CD4-positive, alpha-beta T cell treated with Interleukin-4 for 1 hour (primary cell): ENCODE measurements around the gene GARNL3.

ENCODE experiments used
- DNase-seq, 2 donors: peaks; one replicate each; pipeline ENCODE4 v3.0.0-alpha.2; 2020 to 2022

The GARNL3 gene

DNA sequence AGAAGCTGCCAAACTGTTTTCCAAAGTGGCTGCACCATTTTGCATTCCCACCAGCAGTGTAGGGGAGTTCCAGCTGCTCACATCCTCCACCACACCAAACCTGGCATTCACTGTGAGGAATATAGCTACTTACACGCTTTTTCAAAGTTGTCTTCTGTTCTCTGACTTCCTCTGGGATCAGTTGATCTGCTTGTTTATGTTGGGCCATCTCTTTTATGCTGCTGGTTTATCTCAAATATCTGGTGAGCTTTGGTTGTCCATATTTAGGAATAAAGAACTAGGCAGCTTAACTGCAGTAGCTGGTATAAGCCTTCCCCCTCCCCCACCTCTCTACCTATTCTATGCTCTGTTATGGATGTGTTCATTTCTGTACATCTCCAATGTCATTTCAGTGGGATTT lies 151.1 kb downstream of the GARNL3 start:
- no peak for DNase-seq

DNA sequence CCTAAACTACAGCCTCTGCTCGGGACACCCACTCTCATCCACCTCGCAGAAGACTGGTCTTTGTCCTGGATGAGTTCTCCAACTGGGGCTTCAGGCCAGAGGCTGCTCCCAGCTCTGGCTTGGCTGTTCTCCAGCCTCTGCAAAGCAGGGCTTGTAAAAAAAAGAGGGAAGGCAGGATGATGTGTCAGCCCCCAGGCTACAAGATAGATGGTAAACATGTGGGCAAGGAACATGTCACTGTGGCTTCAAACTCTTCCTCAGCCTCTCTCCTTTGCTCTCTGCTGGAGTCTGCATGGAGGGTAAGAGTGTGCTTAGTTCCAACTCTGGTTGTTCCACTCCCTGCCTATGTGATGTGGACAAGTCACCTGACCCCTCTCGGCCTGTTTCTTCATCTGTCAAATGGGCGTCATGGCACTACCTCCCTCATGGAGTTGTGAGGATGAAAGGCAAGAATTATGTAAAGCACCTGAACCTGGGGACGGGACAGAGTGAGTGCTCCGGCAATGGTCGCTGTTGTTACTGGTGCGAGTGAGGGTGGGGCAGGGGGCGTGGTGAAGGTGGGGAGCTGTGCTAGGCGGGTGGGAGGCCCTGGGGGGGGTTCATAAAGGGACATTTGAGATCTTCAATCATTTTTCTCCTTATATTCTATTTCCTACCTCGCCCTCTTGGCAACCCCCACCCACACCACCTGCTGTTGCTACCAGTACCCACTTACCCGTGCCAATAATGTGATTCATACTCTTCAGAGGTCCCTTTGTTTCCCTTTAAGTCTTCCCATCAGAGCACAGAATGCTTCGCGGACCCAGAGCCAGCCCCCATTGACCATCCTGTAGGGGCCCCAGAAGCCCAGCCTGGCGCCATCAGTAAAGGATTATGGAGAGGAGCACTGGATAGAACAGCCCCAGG lies 152.8 kb downstream of the GARNL3 start:
- DNase-seq: no peak

DNA sequence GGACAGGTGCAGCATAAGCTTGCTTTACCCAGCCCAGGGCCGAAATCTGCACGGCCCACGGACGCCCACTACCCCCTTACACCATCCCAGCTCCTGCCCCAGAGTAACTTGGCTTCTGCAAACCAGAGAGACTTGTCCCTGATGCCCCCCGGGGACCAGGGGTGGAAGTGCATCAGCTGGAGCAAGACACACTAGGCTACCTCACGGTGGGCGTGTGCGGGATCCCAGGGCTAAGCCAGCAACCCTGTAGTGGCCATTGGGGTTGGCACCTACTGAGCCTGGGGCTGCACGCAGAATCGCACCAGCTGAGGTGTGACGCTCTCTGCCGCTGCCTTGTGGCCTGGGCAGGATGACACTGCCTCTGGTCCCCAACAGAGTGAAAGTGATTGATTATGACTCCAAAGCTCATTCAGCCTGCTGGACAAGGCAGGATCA lies 153.5 kb downstream of the GARNL3 start:
- peak; percentile 35 to 43 for DNase-seq

DNA sequence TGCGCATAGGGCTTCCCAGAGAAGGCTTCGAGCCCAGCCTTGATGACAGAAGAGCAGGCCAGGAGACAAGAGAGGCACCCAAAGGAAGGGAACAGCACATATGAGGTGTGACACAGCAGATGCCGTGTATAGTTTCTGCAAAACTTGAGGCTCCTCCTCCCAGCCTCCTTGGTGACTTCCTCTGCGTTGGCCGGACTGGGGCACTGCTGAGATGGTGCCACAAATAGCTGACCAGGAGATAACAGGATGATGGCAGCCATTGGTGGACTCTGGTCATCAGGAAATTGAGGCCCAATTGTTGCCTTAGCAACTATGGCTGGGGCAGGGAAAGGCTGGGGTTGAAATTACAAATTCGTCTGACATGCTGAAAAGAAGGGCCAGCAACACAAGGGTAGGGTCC lies 154.8 kb downstream of the GARNL3 start:
- no peak for DNase-seq

DNA sequence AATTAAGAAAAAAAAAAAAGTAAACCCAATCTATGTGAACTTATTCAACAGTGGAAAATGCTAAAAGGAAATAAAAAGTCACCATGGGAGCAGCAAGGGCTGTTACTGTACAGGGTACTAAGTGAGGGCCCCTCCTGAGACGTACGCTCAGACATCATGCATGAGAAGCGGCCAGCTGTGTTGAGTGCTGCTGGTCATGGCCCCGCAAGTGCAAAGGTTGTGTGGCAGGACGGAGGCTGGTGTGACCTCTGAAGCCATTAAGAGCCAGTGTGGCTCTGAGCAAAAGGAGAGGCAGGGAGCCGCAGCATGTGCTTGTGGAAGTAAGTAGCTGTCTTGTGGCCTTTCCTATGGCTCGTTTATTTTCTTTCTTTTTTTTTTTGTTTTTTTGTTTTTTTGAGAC lies 156.5 kb downstream of the GARNL3 start:
- no peak for DNase-seq

DNA sequence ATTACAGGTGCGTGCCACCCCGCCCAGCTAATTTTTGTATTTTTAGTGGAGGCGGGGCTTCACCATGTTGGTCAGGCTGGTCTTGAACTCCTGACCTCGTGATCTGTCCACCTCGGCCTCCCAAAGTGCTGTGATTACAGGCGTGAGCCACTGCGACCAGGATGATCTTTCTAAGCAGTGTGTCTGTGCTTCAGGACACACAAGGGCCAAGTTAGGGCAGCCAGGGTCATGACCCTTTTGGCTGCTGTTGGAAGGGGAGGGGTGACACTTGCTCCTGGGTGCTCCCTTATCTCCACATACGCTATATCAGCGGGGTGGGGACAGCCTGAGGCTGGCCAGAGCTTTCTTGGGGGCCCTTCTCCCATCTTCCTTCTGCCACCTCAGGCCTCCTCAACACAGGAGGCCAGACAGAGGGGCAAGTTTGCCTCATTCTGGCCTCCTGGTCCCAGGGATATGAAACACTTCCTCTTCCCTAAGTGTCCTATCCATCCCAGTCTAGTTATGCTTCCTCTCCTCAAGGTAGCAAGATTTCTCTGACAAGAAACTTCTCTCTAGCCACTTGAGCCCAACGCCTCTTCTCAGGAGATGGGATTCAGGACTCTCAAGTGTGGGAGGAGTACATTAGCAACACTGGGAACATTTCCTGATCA lies 157.7 kb downstream of the GARNL3 start:
- no peak for DNase-seq

DNA sequence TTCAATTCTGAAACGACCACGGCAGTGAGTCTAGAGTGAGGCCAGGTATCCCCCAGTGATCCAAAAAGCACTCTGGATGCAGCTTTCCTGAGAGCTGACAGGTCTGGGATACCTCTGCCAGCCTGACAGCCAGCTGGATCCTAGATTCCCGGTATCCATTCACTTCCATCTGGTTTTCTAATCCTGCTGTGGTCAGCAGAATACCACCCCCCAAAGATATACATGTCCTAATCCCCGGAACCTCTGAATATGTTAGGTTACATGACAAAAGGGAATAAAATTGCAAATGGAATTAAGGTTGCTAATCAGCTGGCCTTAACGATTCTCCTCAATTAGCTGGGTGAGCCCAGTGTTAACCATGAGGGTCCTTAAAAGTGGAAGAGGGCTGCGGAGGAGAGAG lies 158.2 kb downstream of the GARNL3 start:
- no peak for DNase-seq

DNA sequence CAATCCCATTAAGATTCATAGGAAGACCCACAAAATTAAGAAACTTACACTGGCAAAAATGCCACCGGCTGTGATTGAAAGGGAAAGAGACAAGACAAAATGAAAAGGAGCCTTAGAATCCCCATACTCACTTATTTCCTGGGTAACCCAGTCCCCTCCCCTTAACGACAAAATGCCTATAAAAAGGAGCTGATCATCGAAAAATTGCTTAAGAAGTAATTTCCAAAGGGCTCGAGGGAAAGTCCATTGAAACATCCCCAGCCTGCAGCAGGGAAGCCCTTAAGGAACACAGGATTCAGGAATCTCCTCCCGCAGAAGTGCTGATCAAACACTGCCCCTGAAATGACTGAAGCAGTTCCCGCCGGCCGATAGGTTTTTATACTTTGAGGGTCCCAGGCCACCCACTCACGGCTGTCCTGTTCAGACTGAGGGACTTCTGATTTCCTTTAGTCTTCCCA lies 158.9 kb downstream of the GARNL3 start:
- DNase-seq: no peak

DNA sequence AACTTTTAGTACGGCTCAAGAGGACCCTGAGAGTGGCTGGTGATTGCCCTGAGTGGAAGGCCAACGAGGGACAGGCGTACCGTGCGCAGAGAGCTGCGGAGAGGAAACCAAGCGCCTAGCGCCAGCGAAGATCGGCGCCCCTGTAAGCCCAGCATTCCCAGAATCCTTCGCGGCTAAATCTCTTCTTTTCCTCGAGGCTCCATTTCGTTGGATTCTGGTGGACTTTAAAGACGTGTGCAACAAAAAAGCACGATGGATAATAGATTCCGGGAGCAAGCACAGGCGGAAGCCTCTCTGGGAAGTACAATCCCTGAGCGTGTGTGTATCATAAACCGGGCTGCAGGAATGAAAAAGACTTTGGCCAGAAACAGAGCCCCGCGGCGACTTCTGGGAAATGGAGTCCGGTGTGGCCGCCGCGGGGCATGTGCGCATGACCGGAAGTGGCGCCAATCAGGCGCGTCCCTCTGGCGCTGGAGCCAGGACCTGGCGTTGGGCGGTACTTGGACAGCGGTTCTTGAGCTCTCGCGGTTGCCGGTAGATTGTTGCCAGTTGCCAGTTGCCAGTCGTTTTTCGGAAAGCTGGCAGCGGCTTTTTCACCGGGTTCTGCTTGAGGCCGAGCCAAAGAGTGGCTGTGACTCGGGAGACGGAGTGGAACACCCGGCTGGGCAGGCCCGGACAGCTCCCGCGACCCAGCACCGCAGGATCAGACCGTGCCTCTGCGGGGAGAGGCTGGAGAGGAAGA lies 159.5 kb downstream of the GARNL3 start, which contains the start of gene ZNF79:
ZNF79 (plus strand) TSS at position 449 of the 742 bp plus-strand sequence. CDS start 406 bp downstream, outside the sequence.
- peak; percentile 89 to 91 for DNase-seq

DNA sequence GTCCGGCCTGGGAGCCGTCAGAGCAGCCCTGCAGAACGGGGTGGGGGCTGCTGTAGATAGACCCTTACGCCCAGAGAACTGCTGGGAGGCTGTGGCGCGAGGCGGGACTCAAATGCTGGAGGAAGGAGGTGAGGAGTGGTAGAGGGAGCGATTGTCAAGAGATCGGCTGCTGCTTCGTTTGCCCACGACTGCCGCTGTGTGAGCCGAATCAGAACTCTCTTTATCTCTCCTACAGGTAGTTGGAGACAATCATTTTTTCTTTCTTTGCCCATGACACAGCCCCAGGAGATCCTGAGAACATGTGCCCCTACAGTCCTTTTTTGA lies 160.1 kb downstream of the GARNL3 start:
- no peak for DNase-seq

DNA sequence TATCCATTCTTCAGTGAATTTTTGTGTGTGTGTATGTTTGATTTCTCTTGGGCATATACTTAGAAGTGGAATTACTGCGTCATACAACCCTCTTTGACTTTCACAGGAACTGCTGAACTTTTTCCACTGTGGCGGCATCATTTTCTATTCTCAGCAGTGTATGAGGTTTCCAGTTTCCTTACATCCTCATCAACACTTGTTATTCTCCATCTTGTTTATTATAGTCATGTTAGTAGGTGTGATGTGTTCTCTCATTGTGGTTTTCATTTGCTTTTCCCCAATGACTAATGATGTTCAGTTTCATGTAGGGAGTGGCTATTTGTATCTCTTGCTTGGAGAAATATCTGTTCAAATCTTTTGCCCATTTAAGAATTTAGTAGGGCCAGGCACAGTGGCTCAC lies 162.2 kb downstream of the GARNL3 start:
- DNase-seq: peak in 1 of 2 donors; percentile 17

DNA sequence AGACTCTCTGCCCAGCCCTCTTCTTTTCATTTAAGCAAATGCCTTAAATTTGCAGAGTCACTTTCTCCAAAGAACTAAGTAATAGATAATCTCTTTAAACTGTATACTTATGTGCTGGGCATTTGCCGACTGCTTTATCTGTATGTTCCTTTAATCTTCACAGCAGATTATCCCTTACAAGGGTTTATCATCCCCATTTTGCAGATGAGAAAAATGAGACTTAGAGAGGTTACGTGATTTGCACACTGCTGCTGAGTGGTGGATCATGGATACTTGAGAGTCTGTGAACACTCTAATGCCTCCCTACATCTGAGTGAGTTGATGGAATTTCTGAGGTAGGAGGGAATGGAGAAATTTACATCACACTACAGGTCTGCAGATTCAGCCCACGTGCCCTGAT lies 163.8 kb downstream of the GARNL3 start:
- DNase-seq: no peak

DNA sequence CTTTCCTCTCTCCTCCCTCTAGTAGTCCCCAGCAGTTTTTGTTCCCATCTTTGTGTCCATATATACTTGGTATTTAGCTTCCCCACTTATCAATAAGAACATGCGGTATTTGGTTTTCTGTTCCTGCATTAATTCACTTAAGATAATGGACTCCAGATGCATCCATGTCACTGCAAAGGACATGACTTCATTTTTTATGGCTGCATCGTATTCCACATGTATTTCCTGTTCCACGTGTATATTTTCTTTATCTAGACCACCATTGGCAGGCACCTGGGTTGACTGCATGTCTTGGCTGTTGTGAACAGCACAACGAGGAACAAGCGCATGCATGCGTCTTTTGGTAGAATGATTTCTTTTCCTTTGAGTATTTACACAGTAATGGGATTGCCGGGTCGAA lies 165.8 kb downstream of the GARNL3 start:
- DNase-seq: no peak

DNA sequence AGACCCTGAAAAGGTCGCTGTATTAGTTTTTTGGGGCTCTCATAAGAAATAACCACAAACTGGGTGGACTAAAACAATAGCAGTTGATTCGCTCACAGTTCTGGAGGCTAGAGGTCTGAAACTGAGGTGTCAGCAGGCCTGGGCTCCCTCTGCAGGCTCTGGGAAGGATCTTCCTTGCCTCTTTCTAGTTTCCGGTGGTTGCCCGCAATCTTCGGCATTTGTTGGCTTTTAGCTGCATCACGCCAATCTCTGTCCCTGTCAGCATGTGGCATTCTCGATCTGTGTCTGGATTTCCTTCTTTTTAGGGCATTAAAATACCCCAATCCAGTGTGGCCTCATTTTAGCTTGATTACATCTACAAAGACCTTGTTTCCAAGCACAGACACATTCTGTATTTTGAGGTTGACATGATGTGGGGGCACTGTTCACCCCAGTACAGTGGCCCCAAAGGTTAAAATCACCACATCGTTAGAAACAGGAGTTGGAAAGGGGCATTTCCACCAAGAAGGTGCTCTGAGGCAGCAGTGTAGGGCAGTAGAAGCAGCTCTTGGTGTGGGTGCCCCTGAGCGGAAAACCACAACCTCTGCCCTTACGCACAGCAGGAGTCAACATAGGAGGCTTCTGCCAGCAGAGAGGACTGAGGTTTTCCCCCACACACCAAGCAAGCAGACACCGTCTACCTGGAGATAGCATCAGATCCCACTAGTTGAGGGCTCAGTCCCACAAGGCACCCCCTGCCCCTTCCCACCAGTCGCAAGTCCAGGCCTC lies 173.1 kb downstream of the GARNL3 start:
- DNase-seq: peak; percentile 30 to 36

DNA sequence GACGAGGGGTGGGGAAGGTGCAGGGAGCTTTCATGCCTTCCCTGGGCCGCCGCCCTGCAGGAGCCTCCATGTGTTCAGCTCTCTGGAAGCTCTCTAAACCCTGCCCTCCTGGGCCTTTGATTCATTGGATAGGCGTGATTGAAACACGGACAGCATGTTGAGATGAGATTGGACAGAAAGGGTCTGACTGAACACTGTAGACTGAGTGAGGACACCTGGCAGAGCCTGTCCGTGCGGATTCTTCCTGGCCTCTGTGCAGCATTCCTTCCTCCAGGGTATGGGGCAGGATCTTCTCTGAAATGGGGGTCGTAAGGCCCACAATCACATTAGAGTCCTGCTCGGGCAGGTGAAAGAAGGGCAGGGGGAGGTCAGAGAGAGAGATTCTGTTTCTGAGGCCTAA lies 173.8 kb downstream of the GARNL3 start:
- DNase-seq: no peak
